Stimulated activated CD8-positive, alpha-beta memory T cell treated with anti-CD3 and anti-CD28 coated beads, Interleukin-4, amount 100 ng/mL, for 1 hour (primary cell): ENCODE data around the gene ARHGAP8.
"Not testable (repeated sequence)": the region's sequence is repeated elsewhere in the genome, so short reads cannot be mapped to it uniquely, and the experiment has no call there.

ENCODE experiments used
- DNase-seq, 2 donors: peaks; one replicate each; pipeline ENCODE4 v3.0.0-alpha.2; 2020; ENCODE audit warnings: low read depth in 2 of 2, low spot score in 1 of 2

ARHGAP8 gene

GRCh38 chr22:44765571-44766285 is 13.4 kb downstream of the ARHGAP8 start:
- no peak for DNase-seq

DNA sequence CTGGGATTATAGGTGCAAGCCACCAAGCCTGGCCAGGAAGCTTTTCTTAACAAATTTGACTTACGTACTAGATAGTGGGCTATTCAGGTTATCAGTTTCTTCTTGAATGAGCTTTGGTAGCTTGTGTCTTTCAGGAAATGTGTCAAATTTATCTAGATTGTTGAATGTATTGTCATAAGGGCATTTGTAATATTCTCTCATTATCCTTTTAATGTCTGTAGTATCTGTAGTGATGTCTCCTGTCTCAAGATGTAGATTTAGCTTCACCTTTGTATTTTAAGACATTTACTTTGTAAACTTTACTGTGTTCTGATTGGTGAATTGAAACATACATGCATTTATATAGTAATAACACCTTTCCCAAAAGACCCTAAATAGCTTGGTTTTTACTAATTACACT is 20.7 kb downstream of the ARHGAP8 start:
- no peak for DNase-seq

GRCh38 chr22:44775862-44776261 is 23.5 kb downstream of the ARHGAP8 start:
- DNase-seq = no peak

DNA sequence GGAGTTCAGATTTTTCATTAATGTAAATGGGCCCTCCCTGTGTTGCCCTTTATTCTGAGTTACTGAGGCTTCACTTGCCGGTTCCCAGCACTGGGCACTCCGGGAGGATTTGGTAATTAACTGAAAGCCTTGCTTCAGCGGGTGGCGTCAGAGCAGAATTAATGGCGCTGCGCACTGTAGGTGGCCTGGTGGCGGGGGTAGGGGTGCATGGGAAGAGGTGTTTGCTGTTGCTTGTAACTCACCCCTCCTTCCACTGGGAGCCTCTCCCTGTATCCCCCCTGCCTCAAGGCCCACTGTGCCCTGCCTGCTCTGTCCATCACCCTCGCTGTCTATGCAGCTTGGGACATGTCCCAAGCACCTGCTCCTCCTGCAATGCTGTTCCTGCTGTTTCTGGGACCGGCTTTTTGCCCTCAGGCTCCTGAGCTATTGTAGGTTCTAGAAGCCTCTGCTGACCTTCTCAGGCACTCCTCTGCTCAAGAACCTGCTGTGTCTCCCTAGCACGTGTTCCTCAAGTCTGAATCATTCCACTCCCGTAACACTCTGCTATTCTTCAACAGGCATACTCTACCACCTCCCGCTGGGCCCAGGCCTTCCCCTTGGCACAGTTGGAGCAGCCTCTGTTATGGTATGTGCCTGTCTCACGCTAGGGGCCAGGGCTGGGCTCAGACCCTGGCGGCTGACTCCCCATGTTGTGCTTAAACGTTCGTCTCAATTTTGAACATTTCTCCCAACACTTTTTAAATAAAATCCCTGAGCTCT is 24.4 kb downstream of the ARHGAP8 start:
- no peak for DNase-seq

DNA sequence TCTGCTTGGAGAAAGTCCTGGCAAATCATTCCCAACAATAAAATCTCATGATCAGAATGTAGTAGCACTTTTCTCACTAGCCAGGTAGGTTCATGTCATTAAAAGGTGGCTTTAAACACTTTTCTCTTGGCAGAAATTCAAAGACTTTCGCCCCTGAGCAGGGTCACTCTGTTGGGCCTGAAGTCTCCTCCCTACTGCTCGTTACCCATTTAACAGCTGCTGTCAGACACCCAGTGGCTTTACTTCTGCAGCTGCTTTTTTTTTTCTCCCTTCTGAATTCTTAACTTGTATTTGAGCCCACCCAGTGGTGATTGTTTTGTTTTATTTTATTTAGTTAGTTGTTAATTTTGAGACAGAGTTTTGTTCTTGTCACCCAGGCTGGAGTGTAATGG is 25.0 kb downstream of the ARHGAP8 start:
- no peak for DNase-seq

GRCh38 chr22:44780876-44781449 is 28.6 kb downstream of the ARHGAP8 start:
- no peak for DNase-seq

DNA sequence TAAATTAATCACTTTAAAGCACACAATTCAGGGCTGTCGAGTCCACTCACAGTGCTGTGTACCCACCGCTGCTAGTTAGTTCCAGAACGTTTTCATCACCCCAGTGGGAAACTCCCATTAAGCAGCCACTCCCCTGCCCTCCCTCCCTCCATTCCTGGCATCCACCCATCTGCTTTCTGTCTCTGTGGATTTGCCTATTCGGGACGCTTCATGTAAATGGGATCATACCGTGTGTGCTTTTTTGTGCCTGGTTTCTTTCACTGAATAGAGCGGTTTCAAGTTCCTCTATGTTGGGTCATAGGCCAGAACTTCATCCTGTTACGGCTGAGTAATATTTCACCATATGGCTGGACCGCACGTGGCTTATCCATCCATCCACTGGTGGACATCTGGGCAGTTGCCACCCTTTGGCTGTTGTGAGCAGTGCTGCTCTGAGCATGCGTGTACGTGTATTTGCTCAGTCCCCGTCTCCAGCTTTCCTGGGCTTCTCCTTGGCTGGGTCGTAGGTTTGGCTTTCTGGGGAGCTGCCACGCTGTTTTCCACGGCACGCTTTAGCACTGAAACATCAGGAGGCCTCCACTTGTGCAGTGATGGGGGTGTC is 30.1 kb downstream of the ARHGAP8 start:
- no peak for DNase-seq

DNA sequence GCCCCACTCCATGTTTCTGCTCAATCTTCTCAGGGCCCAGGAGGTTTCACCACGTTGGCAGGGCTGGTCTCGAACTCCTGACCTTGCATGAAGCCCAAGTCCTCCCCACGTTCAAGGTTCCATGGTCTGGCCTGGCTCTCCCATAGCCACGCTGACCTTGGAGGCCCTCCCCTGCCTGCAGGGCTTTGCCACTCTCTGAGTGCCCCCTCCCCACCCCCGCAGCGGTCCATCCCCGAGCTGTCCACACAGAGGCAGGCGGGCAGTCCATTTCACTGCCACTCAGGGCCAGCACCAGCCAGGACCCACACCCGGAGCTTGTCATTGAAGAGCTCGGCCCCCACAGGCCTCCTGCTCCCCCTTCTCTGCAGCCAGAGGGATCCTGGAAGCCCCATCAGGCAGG is 30.7 kb downstream of the ARHGAP8 start:
- DNase-seq = no peak

GRCh38 chr22:44783581-44783980 is 31.2 kb downstream of the ARHGAP8 start:
- DNase-seq = no peak

- DNase-seq = no peak
Observed at GRCh38 chr22:44786136-44786535, 33.8 kb downstream of the ARHGAP8 start.

- DNase-seq = no peak
Observed at GRCh38 chr22:44786610-44787009, 34.2 kb downstream of the ARHGAP8 start.

DNA sequence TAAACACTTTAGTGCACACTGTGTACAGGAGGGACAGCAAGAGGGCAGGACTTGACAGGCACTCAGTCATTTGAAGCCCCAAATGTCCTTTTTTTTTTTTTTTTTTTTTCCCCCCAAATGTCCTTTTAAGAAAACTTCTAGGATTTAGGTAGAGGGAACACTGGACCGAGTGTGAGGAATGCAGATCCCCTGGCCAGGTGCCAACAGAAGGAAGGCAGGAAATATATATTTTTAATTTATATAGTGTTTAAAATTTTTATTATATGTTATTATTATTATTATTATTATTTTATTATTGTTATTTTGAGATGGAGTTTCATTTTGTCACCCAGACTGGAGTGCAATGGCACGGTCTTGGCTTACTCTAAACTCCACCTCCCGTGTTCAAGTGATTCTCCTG is 35.5 kb downstream of the ARHGAP8 start:
- DNase-seq = no peak

GRCh38 chr22:44793106-44793505 is 40.7 kb downstream of the ARHGAP8 start:
- no peak for DNase-seq

GRCh38 chr22:44793506-44794172 is 41.3 kb downstream of the ARHGAP8 start:
- no peak for DNase-seq

- no peak for DNase-seq
Observed at GRCh38 chr22:44795701-44796630, 43.6 kb downstream of the ARHGAP8 start.

- DNase-seq = no peak
Observed at GRCh38 chr22:44797181-44797725, 44.9 kb downstream of the ARHGAP8 start.

DNA sequence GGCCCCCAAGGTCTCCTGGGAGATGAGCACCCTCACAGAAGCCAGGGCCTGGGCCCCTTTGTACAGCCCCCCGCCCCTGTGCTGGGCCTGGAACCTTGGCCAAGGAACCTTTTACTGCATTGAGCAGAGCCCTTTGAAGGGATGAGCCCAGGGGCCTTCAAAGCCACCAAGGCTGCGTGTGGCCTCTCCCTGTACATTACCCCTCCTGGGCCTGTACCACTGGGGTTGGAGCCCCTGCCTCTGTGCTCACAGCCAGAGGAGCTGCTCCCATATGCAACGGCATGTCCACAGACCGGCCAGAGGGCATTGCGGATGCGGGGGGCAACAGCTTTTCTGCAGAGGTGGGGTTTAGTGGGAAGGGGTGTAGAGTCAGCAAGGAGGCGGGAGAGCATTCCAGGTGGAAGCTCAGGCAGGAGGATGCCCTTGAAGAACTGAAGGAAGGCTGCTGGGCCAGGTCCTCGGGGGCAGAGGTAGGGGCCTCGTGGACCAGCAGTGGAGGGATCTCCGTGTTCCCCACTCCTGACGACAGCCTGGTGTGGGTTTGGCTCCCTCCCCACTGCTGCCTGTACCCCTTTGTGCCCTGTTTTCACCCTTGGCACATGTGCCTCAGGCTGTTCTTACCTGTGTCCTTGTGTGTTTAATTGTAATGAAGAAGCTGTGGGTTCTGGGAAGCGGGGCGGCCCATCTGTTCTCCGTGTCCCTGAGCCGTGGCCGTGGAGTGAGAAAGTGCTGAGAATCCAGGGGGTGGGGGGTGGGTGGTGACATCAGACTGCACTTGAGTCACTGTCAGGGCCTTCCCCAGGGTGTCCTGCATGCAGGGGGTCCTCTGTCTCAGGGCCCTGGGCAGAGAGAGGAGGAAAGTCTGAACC is 46.9 kb downstream of the ARHGAP8 start:
- no peak for DNase-seq

- not testable (repeated sequence) for DNase-seq
Observed at GRCh38 chr22:44799946-44800634, 47.7 kb downstream of the ARHGAP8 start.
